ENCODE results near the gene C1orf35.

C1orf35 gene

DNA sequence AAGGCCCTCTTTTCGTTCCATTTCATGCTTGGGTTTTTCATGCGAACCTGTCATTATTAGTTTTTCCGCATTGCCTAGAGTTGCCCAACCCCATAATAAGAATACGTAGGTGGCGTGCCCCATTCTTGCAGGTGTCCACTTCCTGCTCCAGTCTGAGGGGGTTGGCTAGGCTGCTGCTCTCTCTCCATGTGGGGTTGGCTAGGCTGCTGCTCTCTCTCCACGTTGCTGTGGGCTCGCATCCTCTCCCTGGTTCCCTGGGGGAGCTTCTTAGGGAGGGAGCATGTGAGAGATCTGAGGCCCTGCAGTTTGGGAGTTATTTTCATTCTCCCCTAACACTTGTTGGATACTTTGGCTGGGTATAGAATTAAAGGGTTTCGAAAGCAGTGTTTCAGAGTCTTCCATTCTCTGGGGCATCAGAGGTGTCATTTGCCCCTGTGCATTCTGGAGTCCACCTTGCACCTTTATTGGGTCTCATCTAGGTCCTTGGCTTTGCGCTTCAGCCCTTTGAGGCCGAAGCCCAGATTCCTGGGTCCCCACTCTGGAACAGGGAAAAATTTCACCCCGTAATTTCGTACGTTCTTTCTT is 8.6 kb downstream of the C1orf35 start:
- no peak for DNase-seq (ENCODE audit: low read depth in 2 of 2)

DNA sequence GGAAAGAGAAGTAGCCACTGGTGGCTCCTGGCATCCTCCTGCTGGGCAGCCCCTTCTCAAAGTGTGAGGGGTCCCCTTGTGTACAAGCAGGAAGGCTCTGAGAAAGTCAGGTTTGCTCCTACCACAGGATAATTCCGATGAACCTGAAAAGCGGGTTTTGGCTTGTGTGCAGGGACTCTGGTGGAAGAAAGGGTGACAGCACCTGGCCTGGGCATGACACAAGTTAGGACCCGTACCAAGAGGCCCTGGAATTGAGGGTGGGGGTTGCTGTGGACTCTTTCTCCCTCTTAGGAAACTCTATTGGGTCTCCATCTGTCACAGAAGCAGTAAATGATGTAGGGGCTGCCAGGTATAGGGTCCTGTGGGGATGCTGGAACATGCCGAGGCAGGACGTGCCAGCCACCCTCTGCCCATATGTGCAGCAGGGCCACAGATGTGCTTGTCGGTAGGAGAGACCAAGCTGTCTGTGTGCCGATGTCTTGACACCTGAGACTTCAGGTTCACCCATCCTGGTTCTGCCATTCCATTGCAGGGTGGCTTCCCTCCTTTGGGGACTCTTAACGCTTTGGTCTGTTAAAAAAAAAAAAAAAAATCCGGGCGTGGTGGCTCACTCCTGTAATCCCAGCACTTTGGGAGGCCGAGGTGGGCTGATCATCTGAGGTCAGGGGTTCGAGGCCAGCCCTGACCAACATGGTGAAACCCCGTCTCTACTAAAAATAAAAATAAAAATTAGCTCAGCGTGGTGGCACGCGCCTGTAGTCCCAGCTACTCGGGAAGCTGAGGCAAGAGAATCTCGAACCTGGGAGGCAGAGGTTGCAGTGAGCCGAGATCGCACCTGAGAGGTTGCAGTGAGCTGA is 9.8 kb downstream of the C1orf35 start:
- DNase-seq (ENCODE audit: low read depth in 2 of 2): no peak

DNA sequence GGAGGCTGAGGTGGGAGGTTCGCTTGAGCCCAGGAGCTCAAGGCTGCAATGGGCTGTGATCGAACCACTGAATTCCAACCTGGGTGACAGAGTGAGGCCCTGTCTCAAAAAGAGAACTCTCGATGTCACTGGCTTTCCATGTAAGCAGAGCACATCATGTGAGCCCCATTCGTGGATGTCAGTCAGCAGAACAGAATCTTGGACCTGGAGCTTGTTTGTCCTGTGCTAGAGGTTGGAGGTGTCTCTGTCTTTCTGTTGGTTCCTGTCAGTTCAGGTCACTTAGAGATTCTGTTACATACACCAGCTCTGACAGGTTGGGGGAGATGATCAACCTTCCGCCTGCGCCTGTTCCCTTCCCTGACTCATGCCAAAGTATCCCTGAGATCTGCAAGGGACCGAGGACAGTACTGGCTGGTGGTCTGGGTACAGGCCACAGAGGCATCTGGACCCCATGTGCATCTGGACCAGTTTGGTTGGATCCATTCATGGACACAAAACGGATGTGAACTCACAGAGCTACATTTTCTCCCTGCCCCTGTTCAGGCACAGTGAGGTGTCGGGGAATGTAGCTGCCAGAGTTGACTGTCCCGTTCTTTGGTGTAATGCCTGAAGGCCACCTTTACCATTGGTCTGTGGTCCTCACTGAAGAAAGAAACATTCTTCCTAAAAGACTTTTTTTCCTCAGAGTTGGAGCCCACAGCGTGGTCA is 10.6 kb downstream of the C1orf35 start:
- DNase-seq (ENCODE audit: low read depth in 2 of 2): no peak

DNA sequence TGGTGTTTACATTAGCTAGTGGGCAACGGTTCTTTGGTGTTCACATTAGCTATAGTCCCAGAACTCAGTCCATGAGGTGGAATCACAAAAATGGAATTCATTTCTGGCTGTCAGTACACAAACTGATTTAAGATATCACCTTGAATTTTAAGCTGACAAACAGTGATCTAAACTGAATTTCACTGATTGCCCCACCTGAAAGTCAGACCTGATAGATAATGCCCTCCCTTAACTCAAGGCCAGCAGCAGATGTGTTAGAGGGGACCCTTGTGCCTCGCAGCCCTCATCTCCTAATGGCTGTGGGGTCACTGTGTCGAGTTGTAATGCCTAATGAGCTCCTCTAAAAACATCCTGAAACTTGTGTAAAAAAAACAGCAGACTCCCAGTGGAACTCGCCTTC is 12.0 kb downstream of the C1orf35 start:
- DNase-seq (ENCODE audit: low read depth in 2 of 2): no peak

DNA sequence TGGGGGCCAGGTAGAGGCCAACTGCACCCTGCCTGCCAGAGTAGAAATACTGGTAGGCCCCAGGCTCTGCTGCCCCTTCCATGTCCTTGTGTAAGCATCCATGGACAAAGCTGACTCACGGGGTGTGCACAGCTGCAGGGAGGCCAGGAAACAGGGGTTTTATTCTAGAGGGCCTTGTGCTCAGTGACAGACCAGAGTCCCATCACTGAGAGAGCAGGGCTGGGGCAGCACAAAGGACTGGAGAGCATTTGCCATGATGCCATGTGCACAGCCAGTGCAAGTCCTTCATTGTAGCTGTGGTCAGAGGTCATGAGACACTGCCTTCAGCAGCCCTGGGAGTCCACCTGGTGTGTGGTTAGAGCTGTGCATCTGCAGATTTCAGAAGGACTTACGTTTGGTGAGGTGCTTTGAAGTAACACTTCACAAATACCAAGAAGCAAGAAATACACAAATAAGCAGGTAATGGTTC is 12.5 kb downstream of the C1orf35 start:
- no peak for DNase-seq (ENCODE audit: low read depth in 2 of 2)

DNA sequence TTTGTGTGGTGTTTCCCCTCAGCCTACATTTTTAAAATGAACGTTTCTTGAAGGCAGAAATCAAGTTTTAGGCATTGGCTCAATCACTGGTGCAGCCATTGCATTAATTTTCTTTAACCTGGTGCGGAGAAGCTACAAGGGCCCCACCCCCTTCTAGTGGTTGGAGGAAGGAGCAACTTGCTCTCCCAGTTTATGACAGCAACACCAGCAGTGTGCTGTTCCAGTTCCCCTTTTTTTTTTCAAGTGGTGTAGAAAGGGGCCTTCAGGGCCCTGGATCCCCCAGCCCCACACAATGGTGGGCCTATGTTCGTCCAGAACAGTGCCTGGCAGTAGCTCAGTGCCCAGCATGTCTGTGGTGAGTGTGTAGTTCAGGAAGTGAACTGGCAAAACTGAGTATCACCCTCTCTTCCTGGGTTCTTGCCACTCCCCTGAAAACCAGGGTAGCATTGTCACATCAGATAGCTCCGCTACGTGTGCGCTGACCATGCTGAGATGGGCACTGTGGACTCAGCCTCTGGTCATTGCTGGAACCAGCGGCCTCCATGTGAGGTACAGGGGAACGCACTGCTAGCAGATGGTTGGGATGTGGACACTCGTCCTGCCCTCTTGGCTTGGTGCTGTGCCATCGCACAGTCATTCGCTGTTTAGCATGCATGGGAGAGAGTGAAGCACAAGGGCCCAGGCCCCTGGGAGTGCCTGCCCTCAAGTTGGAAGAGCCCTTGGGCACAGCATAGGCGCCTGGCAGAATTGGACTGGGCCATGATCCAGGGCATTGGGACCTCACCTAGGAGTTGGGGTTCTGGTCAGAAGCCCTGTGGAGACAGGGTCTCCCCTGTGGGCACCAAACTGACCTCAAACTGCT is 13.4 kb downstream of the C1orf35 start:
- no peak for DNase-seq (ENCODE audit: low read depth in 2 of 2)

DNA sequence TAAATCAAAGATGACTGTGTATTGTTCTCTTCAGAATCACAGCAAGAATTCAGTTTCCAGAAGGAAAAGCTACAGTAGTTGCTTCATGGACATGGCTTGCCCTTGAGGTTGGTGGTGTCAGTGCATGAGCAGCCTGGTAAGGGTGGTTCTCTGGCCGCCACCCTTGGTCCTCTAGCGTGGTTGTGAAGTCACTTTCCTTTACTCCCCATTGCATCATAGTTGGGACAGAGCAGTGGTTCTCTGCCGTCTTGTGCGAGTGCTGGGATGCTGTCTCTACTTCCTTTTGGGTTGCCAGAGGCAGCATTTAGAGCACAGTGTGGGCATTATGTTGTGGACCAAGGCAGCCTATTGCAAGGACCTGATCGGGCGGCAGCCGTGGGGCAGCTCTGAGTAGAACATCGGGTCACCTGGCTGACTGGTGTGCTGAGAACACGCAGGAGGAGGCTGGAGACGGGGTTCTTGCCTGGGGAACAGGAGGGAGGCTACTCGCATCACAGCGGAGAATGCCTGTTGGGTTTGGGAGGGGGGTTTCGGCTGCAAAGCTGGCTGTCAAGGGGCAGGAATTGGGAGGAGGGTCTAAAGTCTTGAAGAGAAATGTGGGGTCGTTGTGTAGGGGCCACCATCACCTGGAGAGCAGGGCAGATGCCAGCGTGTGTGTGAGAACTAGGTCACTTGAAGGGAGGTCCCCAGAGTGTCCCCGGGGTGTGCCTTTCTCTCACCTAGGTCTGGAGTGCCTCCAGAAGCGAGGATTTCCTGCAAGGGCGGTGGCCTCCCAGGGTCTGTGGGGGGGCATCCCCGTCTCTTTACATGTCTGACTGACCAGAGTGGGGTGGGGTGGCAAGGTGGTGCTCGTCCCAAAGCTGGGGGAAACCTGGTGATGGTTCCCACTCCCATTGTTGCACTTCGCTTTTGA is 14.3 kb downstream of the C1orf35 start:
- no peak for DNase-seq (ENCODE audit: low read depth in 2 of 2)

DNA sequence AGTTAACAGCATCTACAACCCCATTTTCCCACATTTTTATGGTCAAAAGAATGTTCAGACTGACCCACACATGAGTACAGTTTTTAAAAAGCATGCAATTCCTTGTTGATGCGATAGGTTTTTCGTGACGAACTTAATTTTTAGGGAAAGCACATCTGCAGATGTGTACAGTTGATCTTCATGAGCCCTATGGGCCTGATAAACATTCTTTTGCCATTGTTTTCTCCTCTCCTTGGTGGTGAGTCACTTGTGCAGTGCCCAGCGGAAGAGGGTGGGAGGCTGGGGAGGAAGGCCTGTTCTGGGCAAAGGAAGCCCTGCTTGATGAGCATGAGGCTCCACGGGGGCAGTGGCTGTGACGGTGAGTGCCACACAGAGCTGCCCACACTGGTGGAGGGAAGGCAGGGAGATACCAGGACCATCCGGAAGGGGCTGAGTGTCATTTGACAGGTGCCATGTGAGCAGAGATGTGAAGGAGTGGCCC is 15.3 kb downstream of the C1orf35 start:
- no peak for DNase-seq (ENCODE audit: low read depth in 2 of 2)

DNA sequence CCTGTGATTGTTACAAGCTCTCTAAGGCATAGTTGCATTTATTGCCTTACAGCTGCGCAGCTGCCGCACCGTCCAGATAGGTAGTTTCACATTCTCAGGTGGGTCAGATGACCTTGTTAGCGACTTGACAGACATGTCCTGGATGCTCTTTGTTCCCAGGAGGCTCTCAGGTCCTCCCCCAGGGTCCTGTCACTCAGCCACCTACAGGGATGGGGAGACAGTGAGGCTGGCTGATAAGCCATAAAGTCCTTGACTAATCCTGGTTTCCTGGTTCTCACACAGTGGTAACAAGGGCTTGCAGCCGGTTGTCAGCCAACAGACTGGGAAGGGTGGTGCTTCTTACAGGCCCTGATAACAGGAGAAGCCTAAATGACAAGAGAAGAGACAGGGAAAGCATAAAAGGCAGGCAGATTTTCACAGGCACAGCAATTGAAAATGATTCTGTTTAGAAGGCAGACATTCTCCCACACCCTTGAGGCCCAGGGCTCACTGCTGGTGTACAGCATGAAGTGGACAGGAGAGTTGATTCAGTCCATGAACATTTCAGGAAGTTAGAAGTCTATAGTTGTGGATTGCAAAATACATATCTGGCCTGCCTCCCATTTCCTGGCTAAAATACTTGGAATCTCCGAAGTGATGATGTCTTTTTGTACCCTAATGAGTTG is 17.7 kb downstream of the C1orf35 start:
- no peak for DNase-seq (ENCODE audit: low read depth in 2 of 2)

DNA sequence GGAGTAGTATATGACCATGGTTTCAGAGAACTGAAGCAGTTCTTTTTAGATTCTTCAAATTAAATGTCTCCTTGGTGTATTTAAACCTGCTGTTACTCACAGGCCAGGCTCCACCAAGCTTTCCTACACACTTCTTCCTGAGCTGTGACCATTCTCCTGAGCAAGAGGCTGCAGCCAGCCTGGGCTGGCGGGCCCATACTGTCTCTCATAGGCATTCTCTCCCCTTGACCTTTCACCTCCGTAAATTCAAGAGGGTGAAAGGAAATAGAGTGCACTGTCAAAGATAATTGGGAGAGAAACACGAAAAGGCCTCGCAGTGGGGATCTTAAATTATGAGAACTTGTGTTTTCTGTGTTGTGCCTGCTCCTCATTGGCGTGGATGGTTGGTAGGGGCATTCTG is 18.3 kb downstream of the C1orf35 start:
- DNase-seq (ENCODE audit: low read depth in 2 of 2): no peak

DNA sequence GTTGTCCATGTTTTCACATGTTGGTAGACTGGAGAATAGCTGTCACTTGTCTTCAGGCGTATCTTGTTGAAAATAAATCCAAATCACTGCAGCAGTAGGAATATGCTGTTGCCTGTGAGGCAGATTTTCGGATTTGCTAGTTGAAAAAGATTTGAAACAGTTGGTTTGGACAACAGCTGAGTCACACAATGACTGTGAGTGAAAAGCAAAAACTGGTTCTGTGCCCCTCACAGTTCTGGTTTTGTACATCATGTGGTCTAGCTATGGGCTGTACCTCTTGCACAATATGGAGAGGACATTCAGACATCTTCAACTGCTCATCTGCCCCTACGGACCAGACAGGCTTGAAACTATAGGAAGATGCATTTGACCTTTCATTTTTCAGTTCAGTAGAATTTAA is 18.8 kb downstream of the C1orf35 start:
- no peak for DNase-seq (ENCODE audit: low read depth in 2 of 2)

DNA sequence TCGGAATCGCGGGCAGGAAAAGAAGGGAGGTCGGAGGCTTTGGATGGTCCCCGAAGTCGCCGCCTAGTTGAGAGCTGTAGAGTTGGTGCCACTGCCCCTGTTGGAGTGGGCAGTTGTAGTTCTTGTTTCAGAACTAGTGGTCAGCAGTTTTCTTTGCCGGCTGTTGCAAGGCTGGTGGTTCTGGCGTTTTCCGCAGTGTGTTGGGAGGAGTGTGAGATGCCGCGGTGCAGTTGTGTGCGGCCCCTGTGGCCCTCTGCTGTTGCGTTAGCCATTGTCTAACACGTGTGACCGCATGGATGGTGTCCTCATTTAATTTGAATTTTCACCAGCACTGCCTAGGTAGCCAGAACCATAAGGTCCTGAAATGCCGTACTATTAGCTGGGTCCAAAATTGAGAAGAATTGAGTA is 19.2 kb downstream of the C1orf35 start:
- no peak for DNase-seq (ENCODE audit: low read depth in 2 of 2)

DNA sequence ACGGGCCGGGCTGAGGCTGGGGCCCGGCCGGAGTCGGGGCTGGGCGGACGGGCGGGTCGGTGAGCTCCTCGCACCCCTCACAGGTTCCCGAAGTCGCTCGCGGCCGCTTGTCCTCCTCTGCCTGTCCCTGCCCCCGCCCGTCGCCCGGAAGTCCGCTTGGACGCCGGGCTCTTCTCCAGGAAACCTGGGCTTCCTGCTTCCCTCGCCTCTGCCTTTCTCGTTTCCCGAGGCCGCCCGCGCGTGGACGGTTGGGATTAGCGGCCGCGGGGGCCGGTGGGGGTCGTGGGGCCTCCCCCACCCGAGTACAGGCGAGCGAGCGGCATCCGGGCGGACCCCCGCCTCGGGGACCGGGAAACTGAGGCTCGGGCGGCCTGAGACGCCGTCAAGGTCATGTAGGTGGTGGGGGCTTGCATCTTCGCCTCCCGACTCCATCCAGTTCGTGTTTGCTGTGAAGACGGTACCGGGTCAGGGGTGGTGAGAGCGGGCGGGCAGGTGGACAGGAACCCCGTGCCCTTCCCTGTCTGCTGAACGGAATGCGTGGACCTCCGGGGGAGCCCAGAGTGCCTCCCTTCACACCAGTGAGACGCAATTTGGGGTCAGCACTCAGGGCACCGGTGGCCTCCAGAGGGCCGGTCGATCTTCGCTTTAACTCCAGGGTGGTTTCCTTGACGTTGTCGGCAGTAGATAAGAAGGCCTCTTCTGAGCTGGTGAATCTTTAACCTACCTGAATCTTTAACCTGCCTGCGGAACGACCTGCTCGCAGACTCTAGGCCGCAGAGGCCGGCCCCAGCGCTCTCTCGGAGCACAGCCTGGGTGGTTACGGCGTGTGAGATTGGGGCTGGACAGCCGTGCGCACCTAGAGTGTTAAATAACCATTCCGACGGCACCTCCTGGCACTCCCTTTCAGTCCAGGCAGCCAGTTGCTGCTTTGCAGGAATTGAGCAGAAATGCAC is 19.9 kb downstream of the C1orf35 start:
- DNase-seq (ENCODE audit: low read depth in 2 of 2): no peak

DNA sequence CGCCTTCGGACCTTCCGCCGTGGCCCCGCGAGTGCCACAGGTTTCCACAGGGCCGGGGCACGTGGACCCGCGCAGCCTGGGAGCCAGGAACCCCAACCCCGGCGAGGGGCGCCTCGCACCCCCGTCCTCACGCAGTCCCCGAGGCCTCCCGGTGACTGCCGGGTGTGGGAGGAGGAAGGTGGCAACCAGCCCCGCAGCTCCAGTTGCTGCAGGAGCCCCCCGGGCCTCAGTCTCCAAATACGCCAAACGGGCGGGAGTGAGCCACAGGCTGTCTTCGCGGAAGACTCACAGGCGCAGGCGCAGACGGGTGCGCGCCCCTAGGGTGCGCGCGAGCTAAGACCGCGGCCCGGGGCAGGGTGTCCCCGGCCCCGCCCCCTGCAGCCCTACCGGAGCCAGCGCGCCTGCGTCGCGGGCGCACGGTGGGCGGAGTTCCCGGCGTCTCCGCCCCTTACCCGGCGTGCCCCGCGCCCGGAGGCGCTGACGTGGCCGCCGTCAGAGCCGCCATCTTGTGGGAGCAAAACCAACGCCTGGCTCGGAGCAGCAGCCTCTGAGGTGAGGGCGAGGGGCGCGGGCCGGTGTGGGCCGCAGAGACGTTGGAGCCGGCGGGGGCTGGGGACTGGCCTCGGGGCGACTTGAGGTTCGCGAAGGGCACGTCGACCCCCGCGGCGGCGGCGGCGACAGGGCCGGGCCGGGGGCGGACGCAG is 20.8 kb downstream of the C1orf35 start, which contains the start of gene ARF1:
Gene ARF1, plus strand, starts transcription at position 495 of the 704 bp plus-strand sequence. CDS start 14,407 bp downstream, outside the sequence.
- peak; percentile 81 to 91 for DNase-seq (ENCODE audit: low read depth in 2 of 2)

DNA sequence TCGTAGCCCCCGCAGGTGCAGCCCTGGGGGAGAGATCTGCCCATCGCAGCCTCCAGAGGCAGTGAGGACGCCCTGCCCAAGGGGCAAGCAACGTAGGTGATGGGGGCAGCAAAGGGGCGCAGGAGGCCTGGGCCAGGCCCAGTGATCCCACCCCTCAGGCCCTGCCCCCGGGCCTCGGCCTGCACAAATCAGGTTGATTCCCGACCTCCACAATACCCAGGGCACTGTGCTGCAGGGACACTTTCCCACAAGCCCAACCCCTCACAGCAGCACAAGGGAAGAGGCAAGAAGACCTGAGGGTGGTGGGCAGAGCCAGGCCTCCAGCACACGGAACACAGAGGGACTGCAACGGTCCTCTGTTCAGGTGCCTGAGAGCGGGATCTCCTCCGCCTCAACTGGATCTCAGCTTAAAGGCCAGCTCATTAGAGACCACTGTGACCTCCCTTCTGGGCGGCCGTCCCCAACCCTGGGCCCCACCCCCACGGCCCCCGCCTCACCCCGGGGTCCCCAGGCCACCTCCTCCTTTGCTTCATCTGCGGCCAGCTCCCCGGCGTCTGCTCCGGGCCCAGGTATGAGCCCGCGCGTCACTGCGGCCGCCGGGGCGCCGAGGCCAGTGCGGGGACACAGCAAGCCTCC is 21.4 kb downstream of the C1orf35 start:
- DNase-seq (ENCODE audit: low read depth in 2 of 2): no peak

DNA sequence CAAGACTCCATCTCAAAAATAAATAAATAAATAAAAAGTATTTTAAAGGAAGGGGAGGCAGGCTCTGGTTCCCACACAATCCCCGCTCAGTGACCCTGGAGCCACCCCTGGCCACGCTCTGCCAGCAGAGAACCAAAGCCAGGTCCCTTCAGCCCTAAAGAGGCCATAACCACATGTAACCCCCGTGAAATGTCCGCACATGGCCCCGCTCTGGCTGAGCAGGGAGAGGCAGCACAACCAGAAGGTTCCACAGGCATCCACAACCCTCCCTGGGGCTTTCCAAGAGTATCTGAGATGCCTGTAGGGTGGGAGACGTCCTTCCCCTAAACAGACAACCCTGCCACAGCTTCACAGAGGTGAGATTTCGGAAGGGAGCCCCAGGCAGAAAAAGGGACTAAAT is 22.0 kb downstream of the C1orf35 start:
- DNase-seq (ENCODE audit: low read depth in 2 of 2): no peak

DNA sequence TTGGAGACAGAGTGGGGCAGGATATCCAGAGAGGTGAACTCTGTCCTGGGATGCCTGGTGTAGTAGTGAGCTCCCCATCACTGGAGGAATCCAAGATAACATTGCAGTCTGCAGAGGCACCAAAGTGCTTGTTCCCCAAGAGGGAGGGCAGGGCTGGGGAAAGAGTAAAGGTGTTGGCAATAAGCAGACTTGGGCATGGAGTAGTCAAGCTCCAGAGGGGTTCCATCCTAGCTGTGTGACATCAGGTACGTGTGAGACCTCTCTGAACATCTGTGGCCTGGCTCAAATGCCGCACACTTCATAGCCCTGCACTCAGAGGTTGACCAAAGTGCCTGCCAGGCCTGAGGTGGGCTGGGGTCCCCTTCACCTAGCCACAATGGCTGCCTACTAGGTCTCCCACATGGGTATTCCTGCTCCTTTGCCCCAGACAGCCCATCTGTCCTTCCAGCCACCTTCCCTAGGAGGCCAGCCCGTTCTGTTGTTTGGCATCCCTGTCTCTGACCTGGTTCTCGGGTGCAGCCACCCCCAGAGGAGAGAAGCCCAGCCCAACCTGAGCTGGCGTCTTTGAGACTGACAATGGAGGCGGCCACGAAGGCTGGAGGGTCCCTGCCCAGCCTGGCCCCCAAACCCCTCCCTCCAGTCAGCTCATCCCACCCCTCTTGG is 23.4 kb downstream of the C1orf35 start:
- no peak for DNase-seq (ENCODE audit: low read depth in 2 of 2)

Data from stimulated activated CD8-positive, alpha-beta memory T cell treated with anti-CD3 and anti-CD28 coated beads, Interleukin-15, amount 100 ng/mL, for 4 hours (primary cell).